ENCODE results near the gene DHRS1.

The DHRS1 gene

GRCh38 chr14:24282736-24283135 is 16.8 kb downstream of the DHRS1 start:
- no peak for DNase-seq (ENCODE audit: low spot score)

- no peak for DNase-seq (ENCODE audit: low spot score)
These were observed 17.9 kb downstream of the DHRS1 start for GRCh38 chr14:24281636-24282035.

- no peak for DNase-seq (ENCODE audit: low spot score)
These were observed 18.7 kb downstream of the DHRS1 start for GRCh38 chr14:24280797-24281460.

- peak; percentile 67 for DNase-seq (ENCODE audit: low spot score)
These were observed 20.0 kb downstream of the DHRS1 start for GRCh38 chr14:24279301-24280186.

- no peak for DNase-seq (ENCODE audit: low spot score)
These were observed 21.2 kb downstream of the DHRS1 start for GRCh38 chr14:24278424-24278823.

- DNase-seq (ENCODE audit: low spot score) = no peak
These were observed 21.8 kb downstream of the DHRS1 start for GRCh38 chr14:24277606-24278321.

- DNase-seq (ENCODE audit: low spot score) = no peak
These were observed 22.5 kb downstream of the DHRS1 start for GRCh38 chr14:24277071-24277470.

- peak; percentile 36 for DNase-seq (ENCODE audit: low spot score)
These were observed 25.5 kb downstream of the DHRS1 start for GRCh38 chr14:24274101-24274543.

- DNase-seq (ENCODE audit: low spot score) = no peak
These were observed 26.1 kb downstream of the DHRS1 start for GRCh38 chr14:24273422-24273998.

- no peak for DNase-seq (ENCODE audit: low spot score)
These were observed 27.1 kb downstream of the DHRS1 start for GRCh38 chr14:24272467-24272866.

GRCh38 chr14:24271834-24272263 is 27.7 kb downstream of the DHRS1 start:
- no peak for DNase-seq (ENCODE audit: low spot score)

GRCh38 chr14:24271134-24271833 is 28.3 kb downstream of the DHRS1 start, which contains the start of gene RABGGTA:
Gene RABGGTA, minus strand, starts transcription at chr14:24271597. Its CDS starts 482 bp downstream, at chr14:24271115.
- DNase-seq (ENCODE audit: low spot score) = peak; percentile 91

GRCh38 chr14:24270537-24271133 is 28.9 kb downstream of the DHRS1 start:
- no peak for DNase-seq (ENCODE audit: low spot score)

- DNase-seq (ENCODE audit: low spot score) = no peak
These were observed 29.6 kb downstream of the DHRS1 start for GRCh38 chr14:24269910-24270536.

- DNase-seq (ENCODE audit: low spot score) = no peak
These were observed 30.2 kb downstream of the DHRS1 start for GRCh38 chr14:24269368-24269767.

- DNase-seq (ENCODE audit: low spot score) = no peak
These were observed 31.4 kb downstream of the DHRS1 start for GRCh38 chr14:24268225-24268624.

- no peak for DNase-seq (ENCODE audit: low spot score)
These were observed 32.1 kb downstream of the DHRS1 start for GRCh38 chr14:24267516-24267915.

GRCh38 chr14:24266344-24267244 is 33.0 kb downstream of the DHRS1 start:
- DNase-seq (ENCODE audit: low spot score) = no peak

GRCh38 chr14:24264298-24264697 is 35.3 kb downstream of the DHRS1 start:
- no peak for DNase-seq (ENCODE audit: low spot score)

All from hematopoietic multipotent progenitor cell treated with erythropoietin and hydrocortisone succinate and interleukin-3 and kit ligand, for 17 days (in vitro differentiated cells).